GM23338 (cell line): Measurements from ENCODE around the gene HTR1D. TPM values are rescaled to one million over a fixed set of nuclear protein-coding genes. Genes with fewer than 3 reads are reported as not detected.

Experiments
- ATAC-seq: fragments of 200-7000 bp; cut with Tn5 transposase; 3 replicates; pipeline ENCODE4 v1.9.1; 2020
- DNase-seq: peaks from one replicate; pipeline ENCODE4 v3.0.0-alpha.2; 2015; ENCODE audit warnings: low spot score
- H2AFZ ChIP-seq: fragments of 200-600 bp; sonication (generic); 2 replicates; pipeline ENCODE4 v1.8.0; 2016; ENCODE audit warnings: antibody characterized with exemption, mild to moderate bottlenecking, moderate library complexity
- H3F3A ChIP-seq: fragments of 200-600 bp; sonication (generic); replicated peaks from 2 replicates; pipeline ENCODE4 v1.8.0; 2017; ENCODE audit warnings: antibody characterized with exemption, mixed run types, low read depth
- H3K27ac ChIP-seq: fragments of 200-600 bp; sonication (generic); 2 replicates; pipeline ENCODE4 v1.6.1; 2016; ENCODE audit warnings: low read depth
- H3K27me3 ChIP-seq: fragments of 200-600 bp; sonication (generic); 2 replicates; pipeline ENCODE4 v1.8.0; 2016; ENCODE audit warnings: mild to moderate bottlenecking, mixed run types, moderate library complexity; ENCODE audit not compliant: insufficient read depth
- H3K36me3 ChIP-seq: fragments of 200-600 bp; sonication (generic); 2 replicates; pipeline ENCODE4 v1.8.0; 2016; ENCODE audit warnings: mild to moderate bottlenecking; ENCODE audit not compliant: insufficient read depth
- H3K4me1 ChIP-seq: fragments of 200-600 bp; sonication (generic); 2 replicates; pipeline ENCODE4 v1.8.0; 2016; ENCODE audit warnings: mild to moderate bottlenecking, moderate library complexity; ENCODE audit not compliant: insufficient read depth
- H3K4me2 ChIP-seq: fragments of 200-600 bp; sonication (generic); 2 replicates; pipeline ENCODE4 v1.7.1; 2017; ENCODE audit warnings: mixed run types
- H3K4me3 ChIP-seq: fragments of 200-600 bp; sonication (generic); 2 replicates; pipeline ENCODE4 v1.6.1; 2016; ENCODE audit warnings: mixed run types
- H3K79me2 ChIP-seq: fragments of 200-600 bp; sonication (generic); replicated peaks from 2 replicates; pipeline ENCODE4 v1.8.0; 2017; ENCODE audit warnings: mild to moderate bottlenecking; ENCODE audit not compliant: insufficient read depth
- H3K9me2 ChIP-seq: fragments of 200-600 bp; sonication (generic); 2 replicates; pipeline ENCODE4 v1.8.0; 2017; ENCODE audit not compliant: insufficient read depth
- H4K20me1 ChIP-seq: fragments of 200-600 bp; sonication (generic); replicated peaks from 2 replicates; pipeline ENCODE4 v1.8.0; 2017; ENCODE audit warnings: mild to moderate bottlenecking; ENCODE audit not compliant: insufficient read depth
- H3K27ac Mint-ChIP-seq: 2 replicates; pipeline ENCODE4 v1.8.0; 2020; ENCODE audit warnings: inconsistent platforms, mild to moderate bottlenecking, moderate library complexity, mixed read lengths
- H3K27me3 Mint-ChIP-seq: 3 replicates; pipeline ENCODE4 v1.8.0; 2022; ENCODE audit warnings: low read depth, mild to moderate bottlenecking, moderate library complexity, mixed read lengths, inconsistent platforms; ENCODE audit not compliant: insufficient read depth, poor library complexity
- H3K36me3 Mint-ChIP-seq: 3 replicates; pipeline ENCODE4 v1.8.0; 2021; ENCODE audit warnings: low read depth, mild to moderate bottlenecking, inconsistent platforms, moderate library complexity, mixed read lengths
- H3K4me1 Mint-ChIP-seq: 3 replicates; pipeline ENCODE4 v1.8.0; 2020; ENCODE audit warnings: mild to moderate bottlenecking, inconsistent platforms, mixed read lengths
- H3K4me3 Mint-ChIP-seq: 3 replicates; pipeline ENCODE4 v1.8.0; 2021; ENCODE audit warnings: moderate library complexity, mild to moderate bottlenecking, inconsistent platforms, mixed read lengths
- H3K9me3 Mint-ChIP-seq: 3 replicates; pipeline ENCODE4 v1.8.0; 2020; ENCODE audit warnings: moderate library complexity, mild to moderate bottlenecking, inconsistent platforms, mixed read lengths
- CREB1 ChIP-seq: fragments of 250-450 bp; sonication (Bioruptor Pico); IDR thresholded peaks from 2 replicates; pipeline ENCODE4 v1.5.0; 2020; ENCODE audit warnings: low read depth, mild to moderate bottlenecking, moderate library complexity
- EZH2 ChIP-seq: fragments of 200-600 bp; sonication (generic); IDR thresholded peaks from one replicate; pipeline ENCODE4 v1.8.0; 2017; ENCODE audit warnings: antibody characterized with exemption, mild to moderate bottlenecking, low read depth; ENCODE audit not compliant: unreplicated experiment
- EZH2phosphoT487 ChIP-seq: fragments of 200-600 bp; sonication (generic); IDR thresholded peaks from one replicate; pipeline ENCODE4 v1.8.1; 2018; ENCODE audit warnings: antibody characterized with exemption; ENCODE audit not compliant: unreplicated experiment
- JUNB ChIP-seq: IDR thresholded peaks from one replicate; pipeline ENCODE4 v1.6.1; 2016; ENCODE audit warnings: antibody characterized with exemption; ENCODE audit not compliant: unreplicated experiment
- NANOG ChIP-seq: IDR thresholded peaks from 2 replicates; pipeline ENCODE4 v1.6.1; 2016; ENCODE audit warnings: antibody characterized with exemption, borderline replicate concordance
- POLR2AphosphoS5 ChIP-seq: IDR thresholded peaks from 2 replicates; pipeline ENCODE4 v1.6.1; 2016; ENCODE audit warnings: antibody characterized with exemption, low read depth
- STAT1 ChIP-seq: IDR thresholded peaks from one replicate; pipeline ENCODE4 v1.6.1; 2016; ENCODE audit warnings: antibody characterized with exemption; ENCODE audit not compliant: unreplicated experiment
- ZNF114 ChIP-seq: fragments of 250-450 bp; sonication (Bioruptor Pico); IDR thresholded peaks from 2 replicates; pipeline ENCODE4 v1.5.0; 2020; ENCODE audit warnings: mild to moderate bottlenecking, moderate library complexity
- ZNF331 ChIP-seq: fragments of 250-450 bp; sonication (Bioruptor Pico); IDR thresholded peaks from 2 replicates; pipeline ENCODE4 v1.5.0; 2020; ENCODE audit warnings: low read depth, mild to moderate bottlenecking, moderate library complexity
- polyA plus RNA-seq: library from polyadenylated mRNA; unstranded; fragments of >200 nt; fragmentation: Nextera tagmentation; extraction: Ambion mirVana; gene quantifications from 2 replicates; pipeline ENCODE4 v1.2.1, GENCODE V29; 2016
- total RNA-seq: library from RNA; depleted of rRNA; stranded (reverse); fragments of >200 nt; shearing (Covaris generic); gene quantifications from 2 replicates; pipeline ENCODE4 v1.2.3, GENCODE V29; 2014
- TF ChIP-seq, protein P1 (sequence below): IDR thresholded peaks from 2 replicates; pipeline ENCODE4 v1.6.1; 2016; ENCODE audit warnings: antibody characterized with exemption
- TF ChIP-seq, protein P2 (sequence below): IDR thresholded peaks from one replicate; pipeline ENCODE4 v1.6.1; 2018; ENCODE audit warnings: antibody characterized with exemption; ENCODE audit not compliant: unreplicated experiment
- TF ChIP-seq, protein P3 (sequence below): fragments of 250-450 bp; sonication (Bioruptor Pico); IDR thresholded peaks from 2 replicates; pipeline ENCODE4 v1.5.0; 2020; ENCODE audit warnings: mild to moderate bottlenecking, moderate library complexity
- TF ChIP-seq, protein P4 (sequence below), 2 experiments: fragments of 200-600 bp in 1 of 2; sonication (generic) in 1 of 2; conservative IDR thresholded peaks; 2 replicates each; pipeline versions ENCODE4 v1.5.1 to v1.6.1; 2016 to 2017; ENCODE audit warnings: antibody characterized with exemption in 2 of 2, low read depth in 2 of 2, mild to moderate bottlenecking in 2 of 2, moderate library complexity in 1 of 2

Gene HTR1D
- total and polyA plus RNA-seq, 2 experiments from 2014 or later = 2.4 to 4.1 TPM

DNA sequence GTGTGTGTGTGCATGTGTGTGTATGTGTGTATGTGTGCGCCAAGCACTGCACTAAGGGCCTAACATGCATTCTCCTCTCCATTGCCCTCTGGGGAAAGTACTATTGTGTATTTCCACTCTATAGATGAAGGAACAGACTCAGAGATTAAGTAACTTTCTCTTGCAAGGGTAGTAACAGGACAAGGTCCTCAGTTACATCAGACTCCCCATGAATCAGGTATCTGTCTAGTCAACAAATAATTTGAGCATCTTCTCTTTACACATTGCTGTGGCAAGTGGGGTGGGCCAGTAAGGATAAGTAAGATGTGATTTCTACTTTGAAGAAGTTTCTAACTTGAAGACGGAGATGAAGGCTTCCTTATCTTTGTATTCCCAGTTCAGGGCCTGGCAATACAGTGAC is 5.0 kb upstream of the HTR1D start (continued):
- TF ChIP-seq, protein P1, sequence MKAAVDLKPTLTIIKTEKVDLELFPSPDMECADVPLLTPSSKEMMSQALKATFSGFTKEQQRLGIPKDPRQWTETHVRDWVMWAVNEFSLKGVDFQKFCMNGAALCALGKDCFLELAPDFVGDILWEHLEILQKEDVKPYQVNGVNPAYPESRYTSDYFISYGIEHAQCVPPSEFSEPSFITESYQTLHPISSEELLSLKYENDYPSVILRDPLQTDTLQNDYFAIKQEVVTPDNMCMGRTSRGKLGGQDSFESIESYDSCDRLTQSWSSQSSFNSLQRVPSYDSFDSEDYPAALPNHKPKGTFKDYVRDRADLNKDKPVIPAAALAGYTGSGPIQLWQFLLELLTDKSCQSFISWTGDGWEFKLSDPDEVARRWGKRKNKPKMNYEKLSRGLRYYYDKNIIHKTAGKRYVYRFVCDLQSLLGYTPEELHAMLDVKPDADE = no peak
- no peak for TF ChIP-seq EZH2phosphoT487
- TF ChIP-seq ZNF331 (CRISPR knock-in tag) = no peak
- no peak for TF ChIP-seq POLR2AphosphoS5

DNA sequence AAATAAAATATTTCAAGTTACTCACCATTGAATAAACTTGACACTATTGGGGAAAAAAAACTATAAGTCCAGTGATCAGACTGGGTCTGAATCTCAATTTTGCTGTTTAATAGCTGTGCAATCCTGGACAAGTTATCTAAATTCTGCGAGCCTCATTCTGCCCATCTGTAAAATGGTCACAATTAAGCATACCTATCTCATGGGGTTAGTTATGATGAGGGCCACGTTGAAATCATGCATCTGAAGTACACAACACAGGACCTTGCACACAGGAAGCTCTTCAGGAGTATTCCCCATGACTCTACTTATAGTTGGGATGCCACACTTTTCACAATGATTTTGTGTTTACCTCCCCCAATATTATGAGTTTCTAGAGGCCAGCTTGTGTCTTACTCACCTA is 3.8 kb upstream of the HTR1D start:
- Histone ChIP-seq H3F3A (0 out of 2 replicates have a peak, but pooled peaks cover 7% of the 10 kb centered on the region), H3K4me2 (no peak overlapping the region), H4K20me1 (no peaks in the 10 kb centered on the region), H3K4me1 (peaks cover 17% of the 10 kb centered on the region), H3K9me2 (no peaks in the 10 kb centered on the region), H2AFZ (no peak overlapping the region), H3K27ac (no peak overlapping the region), H3K36me3 (no peaks in the 10 kb centered on the region), H3K27me3 (peaks cover 18% of the 10 kb centered on the region), H3K4me3 (no peak overlapping the region), H3K79me2 (no peaks in the 10 kb centered on the region)
- Mint-ChIP-seq H3K4me1 (peaks cover 16% of the 10 kb centered on the region), H3K27me3 (peaks cover 24% of the 10 kb centered on the region), H3K36me3 (no peaks in the 10 kb centered on the region), H3K27ac (no peak overlapping the region), H3K4me3 (no peak overlapping the region), H3K9me3 (no peaks in the 10 kb centered on the region; the same call in 2 of the 3 replicates)
- DNase-seq = no peak
- no peak for ATAC-seq
- TF ChIP-seq NANOG = no peak
- TF ChIP-seq ZNF114 (CRISPR knock-in tag) = no peak
- TF ChIP-seq EZH2phosphoT487 = no peak
- TF ChIP-seq ZNF331 (CRISPR knock-in tag) = no peak
- TF ChIP-seq, protein P2, sequence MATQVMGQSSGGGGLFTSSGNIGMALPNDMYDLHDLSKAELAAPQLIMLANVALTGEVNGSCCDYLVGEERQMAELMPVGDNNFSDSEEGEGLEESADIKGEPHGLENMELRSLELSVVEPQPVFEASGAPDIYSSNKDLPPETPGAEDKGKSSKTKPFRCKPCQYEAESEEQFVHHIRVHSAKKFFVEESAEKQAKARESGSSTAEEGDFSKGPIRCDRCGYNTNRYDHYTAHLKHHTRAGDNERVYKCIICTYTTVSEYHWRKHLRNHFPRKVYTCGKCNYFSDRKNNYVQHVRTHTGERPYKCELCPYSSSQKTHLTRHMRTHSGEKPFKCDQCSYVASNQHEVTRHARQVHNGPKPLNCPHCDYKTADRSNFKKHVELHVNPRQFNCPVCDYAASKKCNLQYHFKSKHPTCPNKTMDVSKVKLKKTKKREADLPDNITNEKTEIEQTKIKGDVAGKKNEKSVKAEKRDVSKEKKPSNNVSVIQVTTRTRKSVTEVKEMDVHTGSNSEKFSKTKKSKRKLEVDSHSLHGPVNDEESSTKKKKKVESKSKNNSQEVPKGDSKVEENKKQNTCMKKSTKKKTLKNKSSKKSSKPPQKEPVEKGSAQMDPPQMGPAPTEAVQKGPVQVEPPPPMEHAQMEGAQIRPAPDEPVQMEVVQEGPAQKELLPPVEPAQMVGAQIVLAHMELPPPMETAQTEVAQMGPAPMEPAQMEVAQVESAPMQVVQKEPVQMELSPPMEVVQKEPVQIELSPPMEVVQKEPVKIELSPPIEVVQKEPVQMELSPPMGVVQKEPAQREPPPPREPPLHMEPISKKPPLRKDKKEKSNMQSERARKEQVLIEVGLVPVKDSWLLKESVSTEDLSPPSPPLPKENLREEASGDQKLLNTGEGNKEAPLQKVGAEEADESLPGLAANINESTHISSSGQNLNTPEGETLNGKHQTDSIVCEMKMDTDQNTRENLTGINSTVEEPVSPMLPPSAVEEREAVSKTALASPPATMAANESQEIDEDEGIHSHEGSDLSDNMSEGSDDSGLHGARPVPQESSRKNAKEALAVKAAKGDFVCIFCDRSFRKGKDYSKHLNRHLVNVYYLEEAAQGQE = no peak
- no peak for TF ChIP-seq STAT1
- TF ChIP-seq JUNB = no peak
- TF ChIP-seq POLR2AphosphoS5 = no peak
- TF ChIP-seq, protein P3, sequence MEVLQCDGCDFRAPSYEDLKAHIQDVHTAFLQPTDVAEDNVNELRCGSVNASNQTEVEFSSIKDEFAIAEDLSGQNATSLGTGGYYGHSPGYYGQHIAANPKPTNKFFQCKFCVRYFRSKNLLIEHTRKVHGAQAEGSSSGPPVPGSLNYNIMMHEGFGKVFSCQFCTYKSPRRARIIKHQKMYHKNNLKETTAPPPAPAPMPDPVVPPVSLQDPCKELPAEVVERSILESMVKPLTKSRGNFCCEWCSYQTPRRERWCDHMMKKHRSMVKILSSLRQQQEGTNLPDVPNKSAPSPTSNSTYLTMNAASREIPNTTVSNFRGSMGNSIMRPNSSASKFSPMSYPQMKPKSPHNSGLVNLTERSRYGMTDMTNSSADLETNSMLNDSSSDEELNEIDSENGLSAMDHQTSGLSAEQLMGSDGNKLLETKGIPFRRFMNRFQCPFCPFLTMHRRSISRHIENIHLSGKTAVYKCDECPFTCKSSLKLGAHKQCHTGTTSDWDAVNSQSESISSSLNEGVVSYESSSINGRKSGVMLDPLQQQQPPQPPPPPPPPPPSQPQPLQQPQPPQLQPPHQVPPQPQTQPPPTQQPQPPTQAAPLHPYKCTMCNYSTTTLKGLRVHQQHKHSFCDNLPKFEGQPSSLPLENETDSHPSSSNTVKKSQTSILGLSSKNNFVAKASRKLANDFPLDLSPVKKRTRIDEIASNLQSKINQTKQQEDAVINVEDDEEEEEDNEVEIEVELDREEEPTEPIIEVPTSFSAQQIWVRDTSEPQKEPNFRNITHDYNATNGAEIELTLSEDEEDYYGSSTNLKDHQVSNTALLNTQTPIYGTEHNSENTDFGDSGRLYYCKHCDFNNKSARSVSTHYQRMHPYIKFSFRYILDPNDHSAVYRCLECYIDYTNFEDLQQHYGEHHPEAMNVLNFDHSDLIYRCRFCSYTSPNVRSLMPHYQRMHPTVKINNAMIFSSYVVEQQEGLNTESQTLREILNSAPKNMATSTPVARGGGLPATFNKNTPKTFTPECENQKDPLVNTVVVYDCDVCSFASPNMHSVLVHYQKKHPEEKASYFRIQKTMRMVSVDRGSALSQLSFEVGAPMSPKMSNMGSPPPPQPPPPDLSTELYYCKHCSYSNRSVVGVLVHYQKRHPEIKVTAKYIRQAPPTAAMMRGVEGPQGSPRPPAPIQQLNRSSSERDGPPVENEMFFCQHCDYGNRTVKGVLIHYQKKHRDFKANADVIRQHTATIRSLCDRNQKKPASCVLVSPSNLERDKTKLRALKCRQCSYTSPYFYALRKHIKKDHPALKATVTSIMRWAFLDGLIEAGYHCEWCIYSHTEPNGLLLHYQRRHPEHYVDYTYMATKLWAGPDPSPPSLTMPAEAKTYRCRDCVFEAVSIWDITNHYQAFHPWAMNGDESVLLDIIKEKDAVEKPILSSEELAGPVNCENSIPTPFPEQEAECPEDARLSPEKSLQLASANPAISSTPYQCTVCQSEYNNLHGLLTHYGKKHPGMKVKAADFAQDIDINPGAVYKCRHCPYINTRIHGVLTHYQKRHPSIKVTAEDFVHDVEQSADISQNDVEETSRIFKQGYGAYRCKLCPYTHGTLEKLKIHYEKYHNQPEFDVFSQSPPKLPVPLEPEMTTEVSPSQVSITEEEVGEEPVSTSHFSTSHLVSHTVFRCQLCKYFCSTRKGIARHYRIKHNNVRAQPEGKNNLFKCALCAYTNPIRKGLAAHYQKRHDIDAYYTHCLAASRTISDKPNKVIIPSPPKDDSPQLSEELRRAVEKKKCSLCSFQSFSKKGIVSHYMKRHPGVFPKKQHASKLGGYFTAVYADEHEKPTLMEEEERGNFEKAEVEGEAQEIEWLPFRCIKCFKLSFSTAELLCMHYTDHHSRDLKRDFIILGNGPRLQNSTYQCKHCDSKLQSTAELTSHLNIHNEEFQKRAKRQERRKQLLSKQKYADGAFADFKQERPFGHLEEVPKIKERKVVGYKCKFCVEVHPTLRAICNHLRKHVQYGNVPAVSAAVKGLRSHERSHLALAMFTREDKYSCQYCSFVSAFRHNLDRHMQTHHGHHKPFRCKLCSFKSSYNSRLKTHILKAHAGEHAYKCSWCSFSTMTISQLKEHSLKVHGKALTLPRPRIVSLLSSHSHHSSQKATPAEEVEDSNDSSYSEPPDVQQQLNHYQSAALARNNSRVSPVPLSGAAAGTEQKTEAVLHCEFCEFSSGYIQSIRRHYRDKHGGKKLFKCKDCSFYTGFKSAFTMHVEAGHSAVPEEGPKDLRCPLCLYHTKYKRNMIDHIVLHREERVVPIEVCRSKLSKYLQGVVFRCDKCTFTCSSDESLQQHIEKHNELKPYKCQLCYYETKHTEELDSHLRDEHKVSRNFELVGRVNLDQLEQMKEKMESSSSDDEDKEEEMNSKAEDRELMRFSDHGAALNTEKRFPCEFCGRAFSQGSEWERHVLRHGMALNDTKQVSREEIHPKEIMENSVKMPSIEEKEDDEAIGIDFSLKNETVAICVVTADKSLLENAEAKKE (CRISPR knock-in tag) = no peak
- TF ChIP-seq, protein P4, sequence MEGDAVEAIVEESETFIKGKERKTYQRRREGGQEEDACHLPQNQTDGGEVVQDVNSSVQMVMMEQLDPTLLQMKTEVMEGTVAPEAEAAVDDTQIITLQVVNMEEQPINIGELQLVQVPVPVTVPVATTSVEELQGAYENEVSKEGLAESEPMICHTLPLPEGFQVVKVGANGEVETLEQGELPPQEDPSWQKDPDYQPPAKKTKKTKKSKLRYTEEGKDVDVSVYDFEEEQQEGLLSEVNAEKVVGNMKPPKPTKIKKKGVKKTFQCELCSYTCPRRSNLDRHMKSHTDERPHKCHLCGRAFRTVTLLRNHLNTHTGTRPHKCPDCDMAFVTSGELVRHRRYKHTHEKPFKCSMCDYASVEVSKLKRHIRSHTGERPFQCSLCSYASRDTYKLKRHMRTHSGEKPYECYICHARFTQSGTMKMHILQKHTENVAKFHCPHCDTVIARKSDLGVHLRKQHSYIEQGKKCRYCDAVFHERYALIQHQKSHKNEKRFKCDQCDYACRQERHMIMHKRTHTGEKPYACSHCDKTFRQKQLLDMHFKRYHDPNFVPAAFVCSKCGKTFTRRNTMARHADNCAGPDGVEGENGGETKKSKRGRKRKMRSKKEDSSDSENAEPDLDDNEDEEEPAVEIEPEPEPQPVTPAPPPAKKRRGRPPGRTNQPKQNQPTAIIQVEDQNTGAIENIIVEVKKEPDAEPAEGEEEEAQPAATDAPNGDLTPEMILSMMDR (conservative IDR thresholded peaks at IDR 0.05; ENCODE audit: low read depth in 2 of 2) = no peak
- TF ChIP-seq EZH2 = no peak
- TF ChIP-seq CREB1 (CRISPR knock-in tag) = no peak
